HCT116 (cell line): ENCODE results near the gene DIP2B. TPM values are rescaled to one million over a fixed set of nuclear protein-coding genes. Genes with fewer than 3 reads are reported as not detected.

Experiments
- ATAC-seq: fragments of 200-7000 bp; cut with Tn5 transposase; 2 replicates; pipeline ENCODE4 v1.9.1; 2020; ENCODE audit warnings: mild to moderate bottlenecking, moderate library complexity
- BruUV-seq: library from RNA; stranded (reverse); fragments of 400-500 nt; replicated peaks from 2 replicates; lab custom pipeline; 2021; lab: Mats Ljungman, UMichigan
- CTCF ChIA-PET: fragments of 300-600 bp; sonication (Branson Sonifier 250); formaldehyde crosslinking; loops from one replicate; lab custom pipeline; 2021; ENCODE audit warnings: antibody characterized with exemption; lab: Charles Lee
- POLR2A ChIA-PET: fragments of 300-600, 350-600 bp; sonication (Branson Sonifier 250); formaldehyde crosslinking; loops from one replicate; lab custom pipeline; 2021; ENCODE audit warnings: antibody characterized with exemption; lab: Charles Lee
- RAD21 ChIA-PET, 2 experiments: fragments of 300-600 bp; sonication (Branson Sonifier 250); formaldehyde crosslinking; loops; one replicate each; lab custom pipeline; 2023; ENCODE audit warnings: low total read pairs in 2 of 2; ENCODE audit not compliant: uncharacterized antibody in 2 of 2, unreplicated experiment in 2 of 2, low non-redundant PET in 1 of 2; lab: Charles Lee
- DNase-seq: peaks from one replicate; pipeline ENCODE4 v3.0.0-alpha.2; 2010; ENCODE audit warnings: low read depth, low spot score
- H2AFZ ChIP-seq: fragments of 200-600 bp; shearing (Covaris generic), sonication (generic); 2 replicates; pipeline ENCODE4 v1.6.1; 2017; ENCODE audit warnings: low read depth, mixed run types, mixed read lengths, antibody characterized with exemption, low read length; ENCODE audit not compliant: poor library complexity, severe bottlenecking
- H3K27ac ChIP-seq: 2 replicates; pipeline ENCODE4 v1.5.1; 2012; ENCODE audit warnings: low read depth, low read length
- H3K27me3 ChIP-seq: fragments of 200-600 bp; sonication (generic); 2 replicates; pipeline ENCODE4 v1.6.1; 2016; ENCODE audit warnings: mixed run types, low read length, mixed read lengths; ENCODE audit not compliant: insufficient read depth
- H3K36me3 ChIP-seq, 2 experiments: fragments of 200-500 bp in 1 of 2; fragments of 200-600 bp in 1 of 2; sonication (Bioruptor generic) in 1 of 2; sonication (generic) in 1 of 2; 2 replicates each; pipeline versions ENCODE4 v1.5.1 to v1.6.1; 2014 to 2016; ENCODE audit warnings: low read length in 2 of 2, inconsistent platforms in 1 of 2, mixed read lengths in 1 of 2, mixed run types in 1 of 2; ENCODE audit not compliant: insufficient read depth in 2 of 2, control insufficient read depth in 1 of 2
- H3K4me1 ChIP-seq, 2 experiments: fragments of 200-600 bp in 1 of 2; sonication (generic) in 1 of 2; 2 replicates each; pipeline versions ENCODE4 v1.5.1 to v1.6.1; 2012 to 2017; ENCODE audit warnings: low read length in 2 of 2, inconsistent platforms in 1 of 2, mild to moderate bottlenecking in 1 of 2, mixed read lengths in 1 of 2, mixed run types in 1 of 2, moderate library complexity in 1 of 2; ENCODE audit not compliant: insufficient read depth in 2 of 2, control insufficient read depth in 1 of 2
- H3K4me2 ChIP-seq: fragments of 200-600 bp; sonication (generic); 2 replicates; pipeline ENCODE4 v1.6.1; 2017; ENCODE audit warnings: mixed run types, low read length, mixed read lengths
- H3K4me3 ChIP-seq, 2 experiments: fragments of 200-600 bp in 1 of 2; sonication (generic) in 1 of 2; replicated peaks in 1 of 2; 2 replicates each; pipeline ENCODE4 v1.5.1; 2011 to 2016; ENCODE audit warnings: low read length in 2 of 2, control low read depth in 1 of 2, low read depth in 1 of 2, mild to moderate bottlenecking in 1 of 2, mixed read lengths in 1 of 2, mixed run types in 1 of 2
- H3K79me2 ChIP-seq: fragments of 200-600 bp; sonication (generic); 2 replicates; pipeline ENCODE4 v1.6.1; 2017; ENCODE audit warnings: mild to moderate bottlenecking, mixed run types, low read length, moderate library complexity, mixed read lengths; ENCODE audit not compliant: insufficient read depth
- H3K9ac ChIP-seq: fragments of 200-600 bp; sonication (generic); 2 replicates; pipeline ENCODE4 v1.6.1; 2016; ENCODE audit warnings: low read length, mixed read lengths
- H3K9me2 ChIP-seq: fragments of 200-600 bp; sonication (generic), shearing (Covaris generic); 2 replicates; pipeline ENCODE4 v1.6.1; 2017; ENCODE audit warnings: mixed run types, mild to moderate bottlenecking, moderate library complexity; ENCODE audit not compliant: insufficient read depth
- H3K9me3 ChIP-seq, 2 experiments: fragments of 200-500 bp in 1 of 2; fragments of 200-600 bp in 1 of 2; sonication (Bioruptor generic) in 1 of 2; sonication (generic) in 1 of 2; 2 replicates each; pipeline ENCODE4 v1.6.1; 2014 to 2017; ENCODE audit warnings: low read length in 2 of 2, mixed read lengths in 2 of 2, inconsistent platforms in 1 of 2, low read depth in 1 of 2, mild to moderate bottlenecking in 1 of 2, mixed run types in 1 of 2, moderate library complexity in 1 of 2; ENCODE audit not compliant: control insufficient read depth in 1 of 2, insufficient read depth in 1 of 2
- H4K20me1 ChIP-seq: fragments of 200-600 bp; sonication (generic), shearing (Covaris generic); 2 replicates; pipeline ENCODE4 v1.6.1; 2017; ENCODE audit warnings: mixed run types, mild to moderate bottlenecking, moderate library complexity; ENCODE audit not compliant: insufficient read depth
- CTCF ChIP-seq, 3 experiments: fragments of 200-600 bp in 1 of 3; sonication (generic) in 1 of 3; IDR thresholded peaks in 2 of 3; conservative IDR thresholded peaks in 1 of 3; 2 replicates each; pipeline ENCODE4 v1.5.1; 2012 to 2017; ENCODE audit warnings: low read depth in 2 of 3, low read length in 2 of 3, antibody characterized with exemption in 1 of 3, borderline replicate concordance in 1 of 3, control low read depth in 1 of 3, mild to moderate bottlenecking in 1 of 3, mixed read lengths in 1 of 3, mixed run types in 1 of 3, moderate library complexity in 1 of 3; ENCODE audit not compliant: insufficient read depth in 1 of 3
- ELF1 ChIP-seq: IDR thresholded peaks from 2 replicates; pipeline ENCODE4 v1.6.1; 2012; ENCODE audit warnings: low read depth, borderline replicate concordance
- EZH2phosphoT487 ChIP-seq: fragments of 200-600 bp; IDR thresholded peaks from 2 replicates; pipeline ENCODE4 v1.6.1; 2018; ENCODE audit warnings: antibody characterized with exemption, borderline replicate concordance
- FOSL1 ChIP-seq: IDR thresholded peaks from 2 replicates; pipeline ENCODE4 v1.6.1; 2012; ENCODE audit warnings: low read depth
- JUND ChIP-seq: IDR thresholded peaks from 2 replicates; pipeline ENCODE4 v1.6.1; 2012
- POLR2A ChIP-seq: IDR thresholded peaks from 2 replicates; pipeline ENCODE4 v1.7.0; 2011; ENCODE audit warnings: borderline replicate concordance; ENCODE audit not compliant: insufficient read depth, insufficient read length; ENCODE audit errors: extremely low read depth
- POLR2AphosphoS5 ChIP-seq: IDR thresholded peaks from 2 replicates; pipeline ENCODE4 v1.6.1; 2011; ENCODE audit warnings: mild to moderate bottlenecking, low read depth, low read length, moderate library complexity
- RAD21 ChIP-seq: IDR thresholded peaks from 2 replicates; pipeline ENCODE4 v1.6.1; 2012; ENCODE audit warnings: low read depth, mild to moderate bottlenecking
- REST ChIP-seq: IDR thresholded peaks from 2 replicates; pipeline ENCODE4 v1.6.1; 2012; ENCODE audit warnings: low read depth
- ZFX ChIP-seq: fragments of 450-650 bp; IDR thresholded peaks from 2 replicates; pipeline ENCODE4 v1.6.1; 2017
- intact Hi-C: fragments of 100-400 bp; cut with micrococcal nuclease; formaldehyde crosslinking; loops from 2 replicates; pipeline ENCODE4 v1.10.0; 2022
- total RNA-seq: library from RNA; stranded (reverse); gene quantifications from one replicate; pipeline ENCODE4 v1.2.1, GENCODE V29; 2021; ENCODE audit not compliant: unreplicated experiment

The DIP2B gene
- total RNA-seq, 1 experiment from 2014 or later: 32.3 TPM

DNA sequence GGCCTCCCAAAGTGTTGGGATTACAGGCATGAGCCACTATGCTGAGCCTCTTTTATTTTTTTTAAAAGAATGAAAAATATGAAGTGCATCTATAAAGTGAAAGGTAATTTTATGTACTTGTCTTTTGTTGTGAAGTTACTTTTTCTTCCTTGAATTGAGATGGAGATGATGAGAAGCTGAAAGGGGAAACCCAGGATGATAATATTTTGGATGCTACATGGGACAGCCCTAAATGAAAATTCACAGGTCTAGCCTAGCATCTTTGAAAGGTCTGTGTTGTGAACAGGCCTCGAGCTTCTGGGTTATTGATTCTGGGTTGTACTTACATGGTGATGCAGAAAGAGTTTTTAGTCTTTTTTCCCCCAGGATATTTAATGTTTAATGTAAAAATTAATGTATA lies 14.6 kb downstream of the DIP2B start:
- ATAC-seq: no peak
- no peak overlapping the region for H3K9ac ChIP-seq
- TF ChIP-seq EZH2phosphoT487 (no peak), CTCF (IDR thresholded peaks at IDR 0.05 in 2 of 3, conservative IDR thresholded peaks at IDR 0.05 in 1 of 3; ENCODE audit: borderline replicate concordance in 1 of 3, insufficient read depth in 1 of 3, low read depth in 2 of 3, low read length in 2 of 3) (no peak), POLR2A (no peak), ELF1 (no peak), ZFX (no peak), JUND (no peak), REST (no peak), POLR2AphosphoS5 (no peak), RAD21 (no peak), FOSL1 (no peak)
- TF ChIP-seq, all 23 proteins: peak for 0
- intact Hi-C loops: no loop called here
- peaks cover 5 to 32% of the 10 kb centered on the region in 2 experiments; a peak in 3 of 4 replicates for H3K4me1 ChIP-seq
- H3K4me2 ChIP-seq: no peak overlapping the region
- no peak overlapping the region for H2AFZ ChIP-seq
- H3K27ac ChIP-seq: no peak overlapping the region
- BruUV-seq: no TSS peak
- H4K20me1 ChIP-seq: no peaks in the 10 kb centered on the region
- H3K79me2 ChIP-seq: peaks cover 90% of the 10 kb centered on the region
- no peaks in the 10 kb centered on the region for H3K36me3 ChIP-seq
- ChIA-PET RAD21 (no interaction called here), POLR2A (interaction anchor here (0.9 kb wide), 1 partner anchor 12 kb away, joined by 3 read pairs; no protein-coding TSS in a partner anchor), CTCF (interaction anchor here (1.3 kb wide), 1 partner anchor 13 kb away, joined by 3 read pairs; no protein-coding TSS in a partner anchor)
- H3K4me3 ChIP-seq: no peak overlapping the region
- no peak for DNase-seq
- H3K9me3 ChIP-seq: no peaks in the 10 kb centered on the region
- no peaks in the 10 kb centered on the region for H3K27me3 ChIP-seq
- H3K9me2 ChIP-seq: no peaks in the 10 kb centered on the region
